ENCODE measurements around the gene KCNMA1.
A peak's percentile ranks its signal among the peaks of the same experiment; 100 is the strongest.

KCNMA1 gene

DNA sequence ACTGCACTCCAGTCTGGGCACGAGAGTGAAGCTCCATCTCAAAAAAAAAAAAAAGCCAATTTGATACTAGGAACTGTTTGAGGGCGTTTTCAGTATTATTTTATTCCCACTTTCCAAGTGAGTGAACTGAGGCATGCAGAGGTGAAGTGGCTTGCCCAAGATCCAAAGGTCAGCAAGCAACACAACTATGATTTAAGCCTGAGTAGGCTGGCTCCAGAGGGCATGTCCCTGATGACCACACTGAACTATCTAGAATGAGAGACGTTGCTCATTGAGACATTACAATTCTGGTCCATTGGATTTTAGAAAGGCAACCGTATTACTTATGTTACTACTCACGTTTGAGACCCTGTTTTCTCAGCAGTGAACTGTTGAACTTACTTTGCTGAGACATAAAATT, 20.8 kb downstream of the KCNMA1 start:
- Histone ChIP-seq H3K4me1 (ENCODE audit: control insufficient read depth, insufficient read depth, low read length) (peaks cover 64% of the 10 kb centered on the region), H3K4me3 (ENCODE audit: low read length in 2 of 2) (no peak overlapping the region), H3K9me3 (ENCODE audit: control insufficient read depth in 2 of 2, low read length in 2 of 2) (no peaks in the 10 kb centered on the region), H3K27me3 (ENCODE audit: control insufficient read depth in 1 of 2, insufficient read depth in 2 of 2, low read length in 2 of 2) (no peaks in the 10 kb centered on the region), H3K36me3 (ENCODE audit: control insufficient read depth in 2 of 2, insufficient read depth in 2 of 2, low read length in 2 of 2) (no peaks in the 10 kb centered on the region), H3K9ac (ENCODE audit: low read length in 2 of 2) (no peak overlapping the region), H3K27ac (ENCODE audit: low read length) (no peak overlapping the region)

GRCh38 chr10:77614778-77615625, 22.6 kb downstream of the KCNMA1 start:
- peak overlapping the region; percentile 53 for H3K27ac ChIP-seq (ENCODE audit: low read length)
- peak overlapping the region in 1 of 2 donors; percentile 42 for H3K9ac ChIP-seq (ENCODE audit: low read length in 2 of 2)
- no peaks in the 10 kb centered on the region for H3K9me3 ChIP-seq (ENCODE audit: control insufficient read depth in 2 of 2, low read length in 2 of 2)
- no peaks in the 10 kb centered on the region for H3K27me3 ChIP-seq (ENCODE audit: control insufficient read depth in 1 of 2, insufficient read depth in 2 of 2, low read length in 2 of 2)
- H3K4me1 ChIP-seq (ENCODE audit: control insufficient read depth, insufficient read depth, low read length): peaks cover 68% of the 10 kb centered on the region
- H3K36me3 ChIP-seq (ENCODE audit: control insufficient read depth in 2 of 2, insufficient read depth in 2 of 2, low read length in 2 of 2): no peaks in the 10 kb centered on the region
- H3K4me3 ChIP-seq (ENCODE audit: low read length in 2 of 2): no peak overlapping the region

DNA sequence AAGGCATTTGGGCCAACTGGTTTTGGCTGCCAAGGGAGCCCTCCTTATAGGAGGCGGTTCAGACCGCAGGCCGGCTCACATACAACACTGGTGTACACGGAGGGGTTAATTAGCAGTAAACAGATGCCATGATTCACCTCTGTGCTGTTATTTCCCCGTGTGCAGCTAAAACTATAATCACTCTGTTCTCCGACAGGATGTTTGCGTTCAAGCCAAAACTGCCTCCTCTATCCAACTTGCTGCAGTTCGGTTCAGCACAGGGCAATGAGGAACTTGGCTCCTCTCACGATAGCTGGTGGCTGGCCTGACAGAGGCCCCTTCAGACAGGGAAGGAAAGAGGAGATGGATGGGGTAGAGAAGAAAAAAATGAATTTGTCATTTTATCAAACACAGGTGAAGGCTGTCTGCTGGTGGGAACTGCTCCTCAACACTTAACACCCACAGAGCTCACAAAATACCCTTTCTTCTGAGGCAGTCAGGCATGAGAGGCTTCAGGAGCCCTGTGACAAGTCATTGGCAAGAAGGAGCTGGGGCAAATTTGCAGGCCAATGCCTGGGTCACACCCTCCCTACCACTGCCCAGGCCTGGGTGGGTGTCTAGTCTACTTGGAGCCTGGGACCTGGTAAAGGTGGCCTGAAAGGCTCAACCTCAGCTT, 24.0 kb downstream of the KCNMA1 start:
- no peak overlapping the region for H3K9ac ChIP-seq (ENCODE audit: low read length in 2 of 2)
- H3K4me1 ChIP-seq (ENCODE audit: control insufficient read depth, insufficient read depth, low read length): peaks cover 60% of the 10 kb centered on the region
- no peaks in the 10 kb centered on the region for H3K9me3 ChIP-seq (ENCODE audit: control insufficient read depth in 2 of 2, low read length in 2 of 2)
- H3K4me3 ChIP-seq (ENCODE audit: low read length in 2 of 2): peak overlapping the region in 1 of 2 donors; percentile 8
- H3K27me3 ChIP-seq (ENCODE audit: control insufficient read depth in 1 of 2, insufficient read depth in 2 of 2, low read length in 2 of 2): no peaks in the 10 kb centered on the region
- H3K27ac ChIP-seq (ENCODE audit: low read length): peak overlapping the region; percentile 53
- H3K36me3 ChIP-seq (ENCODE audit: control insufficient read depth in 2 of 2, insufficient read depth in 2 of 2, low read length in 2 of 2): no peaks in the 10 kb centered on the region

- Histone ChIP-seq H3K4me3 (ENCODE audit: low read length in 2 of 2) (no peak overlapping the region), H3K4me1 (ENCODE audit: control insufficient read depth, insufficient read depth, low read length) (peaks cover 53% of the 10 kb centered on the region), H3K9ac (ENCODE audit: low read length in 2 of 2) (no peak overlapping the region)
These were observed 25.9 kb downstream of the KCNMA1 start for GRCh38 chr10:77611670-77612069.

DNA sequence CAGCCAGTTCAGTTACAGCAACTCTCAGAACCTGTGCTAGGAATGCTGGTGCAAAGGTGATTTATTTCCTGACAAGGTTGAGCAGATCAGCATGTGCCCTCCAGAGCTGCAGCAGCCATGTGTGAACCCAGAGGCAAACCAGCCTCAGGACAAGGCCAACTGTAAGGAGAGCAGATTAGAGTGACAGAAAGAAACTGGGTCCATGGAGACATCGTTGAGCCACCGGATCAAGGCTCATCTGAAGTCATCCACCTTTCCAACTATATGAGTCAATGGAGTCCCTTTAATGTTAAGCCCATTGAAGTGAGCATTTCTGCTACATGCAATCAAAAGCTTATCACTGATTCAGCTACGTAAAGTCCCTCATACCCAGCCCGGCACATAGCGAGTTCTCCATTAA, 26.4 kb downstream of the KCNMA1 start:
- Histone ChIP-seq H3K4me1 (ENCODE audit: control insufficient read depth, insufficient read depth, low read length) (peaks cover 56% of the 10 kb centered on the region), H3K36me3 (ENCODE audit: control insufficient read depth in 2 of 2, insufficient read depth in 2 of 2, low read length in 2 of 2) (no peaks in the 10 kb centered on the region), H3K9ac (ENCODE audit: low read length in 2 of 2) (no peak overlapping the region), H3K4me3 (ENCODE audit: low read length in 2 of 2) (no peak overlapping the region), H3K9me3 (ENCODE audit: control insufficient read depth in 2 of 2, low read length in 2 of 2) (no peaks in the 10 kb centered on the region), H3K27me3 (ENCODE audit: control insufficient read depth in 1 of 2, insufficient read depth in 2 of 2, low read length in 2 of 2) (no peaks in the 10 kb centered on the region), H3K27ac (ENCODE audit: low read length) (no peak overlapping the region)

More at GRCh38 chr10:77611670-77612069, 25.9 kb downstream of the KCNMA1 start:
- no peaks in the 10 kb centered on the region for H3K27me3 ChIP-seq (ENCODE audit: control insufficient read depth in 1 of 2, insufficient read depth in 2 of 2, low read length in 2 of 2)
- no peaks in the 10 kb centered on the region for H3K36me3 ChIP-seq (ENCODE audit: control insufficient read depth in 2 of 2, insufficient read depth in 2 of 2, low read length in 2 of 2)
- no peak overlapping the region for H3K27ac ChIP-seq (ENCODE audit: low read length)
- H3K9me3 ChIP-seq (ENCODE audit: control insufficient read depth in 2 of 2, low read length in 2 of 2): no peaks in the 10 kb centered on the region

DNA sequence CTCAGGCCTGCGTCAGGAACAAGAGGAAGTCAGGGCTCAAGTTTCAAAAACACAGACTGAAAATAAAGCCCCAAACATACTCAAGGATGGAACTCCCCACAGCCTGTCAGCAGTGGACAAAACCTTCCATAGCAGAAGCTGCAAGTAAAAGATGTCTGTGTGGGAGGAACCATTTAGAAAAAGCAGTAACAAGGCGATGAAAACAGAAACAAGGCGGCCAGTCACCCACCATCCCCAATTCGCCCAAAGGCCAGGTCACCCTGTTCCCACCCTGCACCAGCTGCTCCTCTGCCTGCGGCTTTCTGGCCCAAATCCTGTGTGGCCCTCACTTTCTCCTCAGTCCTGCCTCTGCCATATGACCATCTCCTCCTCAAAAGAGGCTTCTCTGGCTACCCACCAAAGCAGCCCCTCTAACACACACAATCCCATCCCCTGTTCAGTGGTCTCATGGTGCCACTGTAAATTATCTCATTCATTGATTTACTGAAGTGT, 27.8 kb downstream of the KCNMA1 start:
- H3K27me3 ChIP-seq (ENCODE audit: control insufficient read depth in 1 of 2, insufficient read depth in 2 of 2, low read length in 2 of 2): no peaks in the 10 kb centered on the region
- H3K9me3 ChIP-seq (ENCODE audit: control insufficient read depth in 2 of 2, low read length in 2 of 2): no peaks in the 10 kb centered on the region
- no peak overlapping the region for H3K27ac ChIP-seq (ENCODE audit: low read length)
- H3K4me3 ChIP-seq (ENCODE audit: low read length in 2 of 2): no peak overlapping the region
- no peak overlapping the region for H3K9ac ChIP-seq (ENCODE audit: low read length in 2 of 2)
- H3K36me3 ChIP-seq (ENCODE audit: control insufficient read depth in 2 of 2, insufficient read depth in 2 of 2, low read length in 2 of 2): no peaks in the 10 kb centered on the region
- peaks cover 54% of the 10 kb centered on the region for H3K4me1 ChIP-seq (ENCODE audit: control insufficient read depth, insufficient read depth, low read length)

- no peaks in the 10 kb centered on the region for H3K27me3 ChIP-seq (ENCODE audit: control insufficient read depth in 1 of 2, insufficient read depth in 2 of 2, low read length in 2 of 2)
- no peak overlapping the region for H3K27ac ChIP-seq (ENCODE audit: low read length)
- H3K9ac ChIP-seq (ENCODE audit: low read length in 2 of 2): no peak overlapping the region
- peaks cover 51% of the 10 kb centered on the region for H3K4me1 ChIP-seq (ENCODE audit: control insufficient read depth, insufficient read depth, low read length)
- no peaks in the 10 kb centered on the region for H3K36me3 ChIP-seq (ENCODE audit: control insufficient read depth in 2 of 2, insufficient read depth in 2 of 2, low read length in 2 of 2)
- H3K4me3 ChIP-seq (ENCODE audit: low read length in 2 of 2): no peak overlapping the region
- no peaks in the 10 kb centered on the region for H3K9me3 ChIP-seq (ENCODE audit: control insufficient read depth in 2 of 2, low read length in 2 of 2)
These were observed 29.3 kb downstream of the KCNMA1 start for GRCh38 chr10:77608281-77608680.

DNA sequence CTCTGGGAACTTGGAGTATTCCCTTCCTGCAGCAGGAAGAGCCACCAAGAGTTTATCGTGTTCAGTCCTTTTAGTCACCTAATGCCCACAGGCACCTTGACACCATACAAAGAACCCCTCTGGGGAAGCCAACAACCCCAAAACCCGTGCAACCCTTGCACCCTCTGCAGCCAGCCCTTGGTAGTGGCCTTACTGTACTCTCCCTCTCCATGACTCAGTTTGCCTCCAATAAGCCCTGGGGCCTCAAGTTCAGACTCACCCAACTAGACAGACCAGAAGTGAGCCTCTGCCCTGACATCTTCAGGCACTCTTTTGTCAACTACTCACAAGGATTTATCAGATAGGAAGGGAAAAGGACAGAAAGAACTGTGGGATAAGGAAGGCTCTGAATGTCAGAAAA, 30.9 kb downstream of the KCNMA1 start:
- Histone ChIP-seq H3K4me3 (ENCODE audit: low read length in 2 of 2) (no peak overlapping the region), H3K27me3 (ENCODE audit: control insufficient read depth in 1 of 2, insufficient read depth in 2 of 2, low read length in 2 of 2) (no peaks in the 10 kb centered on the region), H3K9ac (ENCODE audit: low read length in 2 of 2) (no peak overlapping the region), H3K9me3 (ENCODE audit: control insufficient read depth in 2 of 2, low read length in 2 of 2) (no peaks in the 10 kb centered on the region), H3K36me3 (ENCODE audit: control insufficient read depth in 2 of 2, insufficient read depth in 2 of 2, low read length in 2 of 2) (no peaks in the 10 kb centered on the region), H3K4me1 (ENCODE audit: control insufficient read depth, insufficient read depth, low read length) (peaks cover 59% of the 10 kb centered on the region), H3K27ac (ENCODE audit: low read length) (no peak overlapping the region)

GRCh38 chr10:77605466-77605865, 32.1 kb downstream of the KCNMA1 start:
- no peak overlapping the region for H3K27ac ChIP-seq (ENCODE audit: low read length)
- no peak overlapping the region for H3K9ac ChIP-seq (ENCODE audit: low read length in 2 of 2)
- H3K4me3 ChIP-seq (ENCODE audit: low read length in 2 of 2): no peak overlapping the region
- H3K4me1 ChIP-seq (ENCODE audit: control insufficient read depth, insufficient read depth, low read length): peaks cover 55% of the 10 kb centered on the region
- no peaks in the 10 kb centered on the region for H3K27me3 ChIP-seq (ENCODE audit: control insufficient read depth in 1 of 2, insufficient read depth in 2 of 2, low read length in 2 of 2)
- no peaks in the 10 kb centered on the region for H3K36me3 ChIP-seq (ENCODE audit: control insufficient read depth in 2 of 2, insufficient read depth in 2 of 2, low read length in 2 of 2)
- H3K9me3 ChIP-seq (ENCODE audit: control insufficient read depth in 2 of 2, low read length in 2 of 2): no peaks in the 10 kb centered on the region

- no peak overlapping the region for H3K9ac ChIP-seq (ENCODE audit: low read length in 2 of 2)
- no peak overlapping the region for H3K4me3 ChIP-seq (ENCODE audit: low read length in 2 of 2)
- H3K4me1 ChIP-seq (ENCODE audit: control insufficient read depth, insufficient read depth, low read length): peaks cover 54% of the 10 kb centered on the region
- no peaks in the 10 kb centered on the region for H3K9me3 ChIP-seq (ENCODE audit: control insufficient read depth in 2 of 2, low read length in 2 of 2)
- H3K36me3 ChIP-seq (ENCODE audit: control insufficient read depth in 2 of 2, insufficient read depth in 2 of 2, low read length in 2 of 2): no peaks in the 10 kb centered on the region
- no peaks in the 10 kb centered on the region for H3K27me3 ChIP-seq (ENCODE audit: control insufficient read depth in 1 of 2, insufficient read depth in 2 of 2, low read length in 2 of 2)
- H3K27ac ChIP-seq (ENCODE audit: low read length): no peak overlapping the region
These were observed 32.7 kb downstream of the KCNMA1 start for GRCh38 chr10:77604941-77605351.

GRCh38 chr10:77604063-77604462, 33.5 kb downstream of the KCNMA1 start:
- no peak overlapping the region for H3K4me3 ChIP-seq (ENCODE audit: low read length in 2 of 2)
- H3K4me1 ChIP-seq (ENCODE audit: control insufficient read depth, insufficient read depth, low read length): peaks cover 61% of the 10 kb centered on the region
- peak overlapping the region; percentile 41 for H3K27ac ChIP-seq (ENCODE audit: low read length)
- no peaks in the 10 kb centered on the region for H3K27me3 ChIP-seq (ENCODE audit: control insufficient read depth in 1 of 2, insufficient read depth in 2 of 2, low read length in 2 of 2)
- H3K9ac ChIP-seq (ENCODE audit: low read length in 2 of 2): peak overlapping the region; percentile 16 to 29
- H3K9me3 ChIP-seq (ENCODE audit: control insufficient read depth in 2 of 2, low read length in 2 of 2): no peaks in the 10 kb centered on the region
- no peaks in the 10 kb centered on the region for H3K36me3 ChIP-seq (ENCODE audit: control insufficient read depth in 2 of 2, insufficient read depth in 2 of 2, low read length in 2 of 2)
